Spleen (tissue), 11 donors: ENCODE measurements around the gene SNX32. TPM values are rescaled to one million over a fixed set of nuclear protein-coding genes. Genes with fewer than 3 reads are reported as not detected.

Experiments
- DNase-seq: peaks from one replicate; pipeline ENCODE4 v3.0.0-alpha.2; 2020
- H3K27ac ChIP-seq, 8 donors: fragments of 200-600 bp; sonication (generic) in 7 of 8; 1 replicate in 4 of 8; 2 replicates in 4 of 8; pipeline versions ENCODE4 v1.5.0 to v1.8.0; 2016 to 2021; ENCODE audit warnings: inconsistent platforms in 4 of 8, mild to moderate bottlenecking in 4 of 8, moderate library complexity in 1 of 8
- H3K27me3 ChIP-seq, 7 donors: fragments of 200-600 bp; sonication (generic) in 6 of 7; replicated peaks in 1 of 7; 1 replicate in 4 of 7; 2 replicates in 3 of 7; pipeline versions ENCODE4 v1.5.0 to v1.8.0; 2016 to 2021; ENCODE audit warnings: inconsistent platforms in 3 of 7, mild to moderate bottlenecking in 1 of 7
- H3K36me3 ChIP-seq, 6 donors: fragments of 200-600 bp; sonication (generic) in 5 of 6; 1 replicate in 4 of 6; 2 replicates in 2 of 6; pipeline versions ENCODE4 v1.5.0 to v1.8.0; 2016 to 2021; ENCODE audit warnings: inconsistent platforms in 2 of 6
- H3K4me1 ChIP-seq, 6 donors: fragments of 200-600 bp; sonication (generic) in 5 of 6; 1 replicate in 3 of 6; 2 replicates in 3 of 6; pipeline versions ENCODE4 v1.5.0 to v1.8.0; 2016 to 2021; ENCODE audit warnings: inconsistent platforms in 3 of 6
- H3K4me3 ChIP-seq, 8 donors: fragments of 200-600 bp; sonication (generic) in 7 of 8; 1 replicate in 4 of 8; 2 replicates in 4 of 8; pipeline versions ENCODE4 v1.5.0 to v1.8.0; 2016 to 2021; ENCODE audit warnings: inconsistent platforms in 4 of 8, mild to moderate bottlenecking in 4 of 8, moderate library complexity in 2 of 8
- H3K9me3 ChIP-seq, 8 donors: fragments of 200-600 bp; sonication (generic) in 7 of 8; 1 replicate in 4 of 8; 2 replicates in 4 of 8; pipeline versions ENCODE4 v1.5.0 to v1.8.0; 2016 to 2021; ENCODE audit warnings: inconsistent platforms in 4 of 8
- CTCF ChIP-seq, 11 experiments: fragments of 200-600 bp in 7 of 11; fragments of 450-650 bp in 4 of 11; sonication (generic) in 4 of 11; IDR thresholded peaks in 8 of 11; conservative IDR thresholded peaks in 3 of 11; 1 replicate in 7 of 11; 2 replicates in 4 of 11; pipeline versions ENCODE4 v1.4.0 to v1.8.0; 2016 to 2021; ENCODE audit warnings: antibody characterized with exemption in 11 of 11, inconsistent platforms in 4 of 11, mild to moderate bottlenecking in 1 of 11
- POLR2A ChIP-seq, 3 donors: fragments of 450-650 bp; IDR thresholded peaks; one replicate each; pipeline ENCODE4 v1.5.1; 2017; ENCODE audit warnings: antibody characterized with exemption in 3 of 3, mild to moderate bottlenecking in 1 of 3
- POLR2AphosphoS5 ChIP-seq, 3 donors: sonication (generic); formaldehyde crosslinking; IDR thresholded peaks; one replicate each; pipeline ENCODE4 v1.5.1; 2017; ENCODE audit warnings: antibody characterized with exemption in 3 of 3
- WGBS, 5 donors: extraction: QIAGEN DNeasy Blood & Tissue Kit in 3 of 5; methylation state at CpG; one replicate each; pipeline versions ENCODE4 v1.1.5 to v1.1.7; 2013 to 2018; 5-methylcytosine and 5-hydroxymethylcytosine counted together
- intact Hi-C: fragments of 100-400 bp; cut with DNase I; formaldehyde crosslinking; loops from one replicate; pipeline ENCODE4 v1.15.0; 2023; ENCODE audit warnings: low total_unique reads
- polyA plus RNA-seq, 3 donors: library from polyadenylated mRNA; stranded (reverse); fragments of 200-250 nt; gene quantifications; one replicate each; pipeline ENCODE4 v1.2.1, GENCODE V29; 2013
- total RNA-seq, 7 donors: library from RNA; depleted of rRNA in 3 of 7; stranded (reverse); fragments of >200 nt in 3 of 7; fragmentation: NEBNext Ultra II Directional in 4 of 7; extraction: Animal tissue kit (Norgen Biotek cat#: 25700) in 4 of 7; gene quantifications; one replicate each; pipeline versions ENCODE4 v1.1.0 to v1.2.1, GENCODE V29; 2016 to 2021
- donor health status: healthy with polysubstance abuse.
- donor health status: DM: no; HTN: no; CAD: no; lungs with moderate emphysema.
- donor health status: DM: no; HTN: no; CAD: no.
- donor health status: Bipolar disorder and iron deficiency.
- donor health status: healthy.
- donor health status: DM: no; HTN: no; CAD: no.
- donor health status: DM: yes; HTN: yes; CAD: no.

Gene SNX32
- total and polyA plus RNA-seq, 10 donors, result 0.22 to 1.5 (median 0.83) TPM; not detected in 2

- Histone ChIP-seq H3K9me3 (no peaks in the 10 kb centered on the region), H3K27me3 (peaks cover 11 to 65% (median 29%) of the 10 kb centered on the region in 7 donors), H3K4me3 (peak overlapping the region in 1 of 8 donors; percentile 7), H3K27ac (peak overlapping the region in 5 of 8 donors; percentile 33 to 76 (median 55)), H3K36me3 (no peaks in the 10 kb centered on the region), H3K4me1 (peaks cover 11 to 41% (median 31%) of the 10 kb centered on the region in 6 donors)
- DNase-seq, result peak; percentile 91
- 27 to 45% (median 33%) methylated on average over 10 to 13 of the region's 13 CpGs for WGBS, 5 donors
- intact Hi-C loops, result no loop called here
- TF ChIP-seq POLR2AphosphoS5 (IDR thresholded peaks at IDR 0.05), result peak; percentile 81 to 90 (median 86)
- TF ChIP-seq CTCF (IDR thresholded peaks at IDR 0.05 in 8 of 11, conservative IDR thresholded peaks at IDR 0.05 in 3 of 11), result no peak
Observed at GRCh38 chr11:65791719-65792213, 42.0 kb upstream of the SNX32 start.

GRCh38 chr11:65792456-65792855 is 41.3 kb upstream of the SNX32 start:
- Histone ChIP-seq H3K9me3 (no peaks in the 10 kb centered on the region), H3K4me3 (no peak overlapping the region), H3K27me3 (peaks cover 11 to 62% (median 22%) of the 10 kb centered on the region in 7 donors), H3K36me3 (no peaks in the 10 kb centered on the region), H3K4me1 (peaks cover 8 to 34% (median 25%) of the 10 kb centered on the region in 6 donors), H3K27ac (peak overlapping the region in 1 of 8 donors; percentile 55)
- 86 to 92% (median 91%) methylated on average over 7 to 16 of the region's 16 CpGs for WGBS, 5 donors
- no peak for DNase-seq
- intact Hi-C loops, result no loop called here
- TF ChIP-seq CTCF (IDR thresholded peaks at IDR 0.05 in 8 of 11, conservative IDR thresholded peaks at IDR 0.05 in 3 of 11) (no peak), POLR2A (IDR thresholded peaks at IDR 0.05) (no peak)

- DNase-seq, result no peak
- Histone ChIP-seq H3K27ac (no peak overlapping the region), H3K4me3 (no peak overlapping the region), H3K4me1 (peaks cover 2 to 27% (median 18%) of the 10 kb centered on the region in 6 donors), H3K9me3 (no peaks in the 10 kb centered on the region), H3K36me3 (no peaks in the 10 kb centered on the region), H3K27me3 (peaks cover 5 to 62% (median 15%) of the 10 kb centered on the region in 7 donors)
- TF ChIP-seq POLR2A (IDR thresholded peaks at IDR 0.05) (no peak), POLR2AphosphoS5 (IDR thresholded peaks at IDR 0.05) (no peak)
- intact Hi-C loops, result no loop called here
- 74 to 92% (median 79%) methylated on average over 12 to 16 of the region's 16 CpGs for WGBS, 5 donors
Observed at GRCh38 chr11:65793144-65793581, 40.6 kb upstream of the SNX32 start.

- no peak for DNase-seq
- peaks cover 0 to 61% (median 8%) of the 10 kb centered on the region in 7 donors for H3K27me3 ChIP-seq
- TF ChIP-seq POLR2A (IDR thresholded peaks at IDR 0.05), result no peak
- no peak for TF ChIP-seq CTCF (IDR thresholded peaks at IDR 0.05 in 8 of 11, conservative IDR thresholded peaks at IDR 0.05 in 3 of 11)
- no peak for TF ChIP-seq POLR2AphosphoS5 (IDR thresholded peaks at IDR 0.05)
- intact Hi-C loops, result no loop called here
- H3K4me3 ChIP-seq, result no peak overlapping the region
- no peak overlapping the region for H3K27ac ChIP-seq
- 90 to 94% (median 91%) methylated on average over 25 to 29 of the region's 29 CpGs for WGBS, 5 donors
- no peaks in the 10 kb centered on the region for H3K36me3 ChIP-seq
- H3K4me1 ChIP-seq, result peaks cover 0 to 21% (median 13%) of the 10 kb centered on the region in 6 donors
- no peaks in the 10 kb centered on the region for H3K9me3 ChIP-seq
Observed at GRCh38 chr11:65793625-65794400, 40.0 kb upstream of the SNX32 start.
